Kidney (tissue), 14 donors: Measurements from ENCODE around the gene TIAM2. TPM values are rescaled to one million over a fixed set of nuclear protein-coding genes. Genes with fewer than 3 reads are reported as not detected.
"Not testable (repeated sequence)": the region's sequence is repeated elsewhere in the genome, so short reads cannot be mapped to it uniquely, and the experiment has no call there.

Experiments
- DNase-seq, 5 donors: peaks; one replicate each; pipeline ENCODE4 v3.0.0-alpha.2; 2013 to 2020
- FAIRE-seq: peaks from 2 replicates; lab custom pipeline; 2012; peaks lifted over from hg19 to GRCh38; lab: Jason Lieb, UNC
- H3K27ac ChIP-seq, 2 donors: one replicate each; pipeline ENCODE4 v1.7.0; 2013; ENCODE audit warnings: low read depth in 2 of 2, low read length in 2 of 2, inconsistent platforms in 1 of 2
- H3K27me3 ChIP-seq: one replicate; pipeline ENCODE4 v1.7.1; 2013; ENCODE audit warnings: low read length, inconsistent platforms; ENCODE audit not compliant: control insufficient read depth, insufficient read depth
- H3K36me3 ChIP-seq, 3 donors: one replicate each; pipeline versions ENCODE4 v1.7.0 to v1.7.1; 2013; ENCODE audit warnings: low read length in 3 of 3, control low read depth in 1 of 3, inconsistent platforms in 1 of 3; ENCODE audit not compliant: insufficient read depth in 3 of 3, control insufficient read depth in 2 of 3
- H3K4me1 ChIP-seq, 3 donors: one replicate each; pipeline versions ENCODE4 v1.7.0 to v1.7.1; 2013; ENCODE audit warnings: low read length in 3 of 3, inconsistent platforms in 1 of 3, low read depth in 1 of 3; ENCODE audit not compliant: control insufficient read depth in 2 of 3, insufficient read depth in 2 of 3
- H3K4me3 ChIP-seq, 3 donors: one replicate each; pipeline versions ENCODE4 v1.7.0 to v1.8.1; 2013; ENCODE audit warnings: low read length in 3 of 3, control low read depth in 1 of 3, inconsistent platforms in 1 of 3
- H3K9ac ChIP-seq, 3 donors: one replicate each; pipeline versions ENCODE4 v1.7.0 to v1.7.1; 2013; ENCODE audit warnings: low read length in 3 of 3, control low read depth in 1 of 3, inconsistent platforms in 1 of 3
- H3K9me3 ChIP-seq, 3 donors: one replicate each; pipeline versions ENCODE4 v1.7.0 to v1.7.1; 2013; ENCODE audit warnings: low read length in 3 of 3, control low read depth in 1 of 3, inconsistent platforms in 1 of 3; ENCODE audit not compliant: control insufficient read depth in 2 of 3, insufficient read depth in 1 of 3
- CTCF ChIP-seq: IDR thresholded peaks from 3 replicates; pipeline ENCODE4 v1.5.1; 2012; ENCODE audit warnings: mild to moderate bottlenecking, moderate library complexity, borderline replicate concordance; ENCODE audit not compliant: insufficient read depth; ENCODE audit errors: extremely low read depth
- intact Hi-C: fragments of 100-400 bp; cut with DNase I; formaldehyde crosslinking; loops from one replicate; pipeline ENCODE4 v1.11.1; 2022
- polyA plus RNA-seq: library from polyadenylated mRNA; stranded (reverse); fragments of 350-450 nt; fragmentation: Illumina TruSeq; extraction: RNeasy Lipid Tissue Mini Kit (QIAGEN cat#74804); gene quantifications from one replicate; pipeline ENCODE4 v1.2.3, GENCODE V29; 2014; ENCODE audit warnings: low read depth, low replicate concordance; ENCODE audit not compliant: insufficient read depth
- total RNA-seq: library from RNA; stranded (reverse); fragmentation: NEBNext Ultra II Directional; extraction: Animal tissue kit (Norgen Biotek cat#: 25700); gene quantifications from one replicate; pipeline ENCODE4 v1.2.1, GENCODE V29; 2021
- donor health status: control.
- donor health status: control.
- donor health status: control.
- donor health status: control.
- donor health status: control.
- donor health status: DM: yes; HTN: yes; CAD: no.
- donor health status: Normal renal cell carcinoma (clear cell type).

Gene TIAM2
- total and polyA plus RNA-seq, 2 donors from 2014 or later: 6.8 to 7.6 TPM

- H3K9me3 ChIP-seq: no peaks in the 10 kb centered on the region
- H3K4me3 ChIP-seq: no peak overlapping the region
- no peak for TF ChIP-seq CTCF
- DNase-seq (no peak), FAIRE-seq (no peak)
- no peaks in the 10 kb centered on the region for H3K36me3 ChIP-seq
- H3K4me1 ChIP-seq: no peaks in the 10 kb centered on the region
- H3K27me3 ChIP-seq: no peaks in the 10 kb centered on the region
- intact Hi-C loops: no loop called here
- H3K27ac ChIP-seq: no peak overlapping the region
- no peak overlapping the region for H3K9ac ChIP-seq
Measured at GRCh38 chr6:154962753-154963152, 32.4 kb upstream of the TIAM2 start.

GRCh38 chr6:154966065-154966770 lies 28.9 kb upstream of the TIAM2 start:
- FAIRE-seq, H3K27ac ChIP-seq, H3K4me3 ChIP-seq, H3K36me3 ChIP-seq, DNase-seq, H3K4me1 ChIP-seq, H3K9ac ChIP-seq, H3K9me3 ChIP-seq, intact Hi-C loops, H3K27me3 ChIP-seq: not testable (repeated sequence)

DNA sequence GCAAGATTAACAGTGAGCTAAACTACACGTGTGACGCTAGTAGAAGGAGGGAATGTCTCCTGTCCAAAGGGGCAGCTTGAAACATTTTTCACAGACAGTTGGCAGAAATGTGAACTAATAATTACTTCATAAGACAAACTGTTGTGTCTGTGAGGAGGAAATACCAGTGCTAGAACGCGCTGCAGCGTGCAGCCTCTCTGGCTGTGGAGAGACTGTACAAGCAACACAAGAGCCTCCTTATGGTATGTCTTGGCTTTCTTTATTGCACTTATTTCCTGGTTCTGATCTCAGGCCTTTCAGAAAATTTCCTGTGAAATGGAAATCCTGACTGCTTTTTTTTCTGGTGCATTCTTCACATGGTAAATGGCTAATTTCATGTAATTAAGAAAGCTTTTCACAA lies 25.3 kb upstream of the TIAM2 start:
- FAIRE-seq (no peak), DNase-seq (peak in 2 of 5 donors; percentile 25 to 41)
- intact Hi-C loops: no loop called here
- Histone ChIP-seq H3K4me1 (no peaks in the 10 kb centered on the region), H3K27me3 (no peaks in the 10 kb centered on the region), H3K27ac (no peak overlapping the region), H3K4me3 (no peak overlapping the region), H3K36me3 (no peaks in the 10 kb centered on the region), H3K9ac (no peak overlapping the region), H3K9me3 (no peaks in the 10 kb centered on the region)
- TF ChIP-seq CTCF: no peak

DNA sequence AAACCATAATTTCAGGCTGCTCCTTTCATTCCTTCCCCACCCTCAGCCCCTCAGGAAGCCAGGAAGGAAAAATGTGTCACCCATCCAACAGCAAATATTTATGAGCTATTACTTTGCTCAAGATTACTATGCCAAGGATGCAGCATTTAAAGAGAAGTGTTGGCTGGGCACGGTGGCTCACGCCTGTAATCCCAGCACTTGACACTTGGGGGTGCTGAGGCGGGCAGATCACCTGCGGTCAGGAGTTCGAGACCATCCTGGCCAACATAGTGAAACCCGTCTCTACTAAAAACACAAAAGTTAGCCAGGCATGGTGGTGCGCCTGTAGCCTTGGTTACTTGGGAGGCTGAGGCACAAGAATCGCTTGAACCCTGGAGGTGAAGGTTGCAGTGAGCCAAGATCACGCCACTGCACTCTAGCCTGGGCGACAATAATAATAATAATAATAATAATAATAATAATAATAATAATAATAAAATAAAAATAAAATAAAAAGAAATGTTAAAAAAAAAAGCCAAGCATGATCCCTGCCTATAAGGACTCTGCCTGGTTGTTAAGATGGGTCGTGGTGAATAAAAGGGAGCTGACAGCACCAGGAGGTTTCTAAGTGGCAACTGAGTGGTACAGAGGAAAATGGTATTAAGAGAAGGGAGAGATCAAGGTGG lies 20.5 kb upstream of the TIAM2 start:
- TF ChIP-seq CTCF: no peak
- no peaks in the 10 kb centered on the region for H3K4me1 ChIP-seq
- FAIRE-seq (no peak), DNase-seq (no peak)
- H3K27me3 ChIP-seq: no peaks in the 10 kb centered on the region
- H3K4me3 ChIP-seq: no peak overlapping the region
- H3K9me3 ChIP-seq: no peaks in the 10 kb centered on the region
- no peak overlapping the region for H3K9ac ChIP-seq
- H3K27ac ChIP-seq: no peak overlapping the region
- no peaks in the 10 kb centered on the region for H3K36me3 ChIP-seq
- intact Hi-C loops: no loop called here
